DOHH2 (cell line): ENCODE results near the gene OOSP3.

Experiments
- H3F3A ChIP-seq: fragments of 200-600 bp; sonication (generic), shearing (Covaris generic); 2 replicates; pipeline ENCODE4 v1.6.0; 2016; ENCODE audit warnings: antibody characterized with exemption, mild to moderate bottlenecking; ENCODE audit not compliant: control insufficient read depth, insufficient read depth
- H3K27ac ChIP-seq: fragments of 200-600 bp; sonication (generic); 2 replicates; pipeline ENCODE4 v1.5.1; 2014; ENCODE audit warnings: low read depth, mild to moderate bottlenecking, low read length, moderate library complexity
- H3K27me3 ChIP-seq: fragments of 200-600 bp; sonication (generic); 2 replicates; pipeline ENCODE4 v1.6.1; 2014; ENCODE audit warnings: mild to moderate bottlenecking, low read length, mixed read lengths; ENCODE audit not compliant: control insufficient read depth
- H3K36me3 ChIP-seq: fragments of 200-600 bp; sonication (generic); 2 replicates; pipeline ENCODE4 v1.6.1; 2014; ENCODE audit warnings: mild to moderate bottlenecking, low read length, moderate library complexity, mixed read lengths; ENCODE audit not compliant: control insufficient read depth
- H3K4me1 ChIP-seq: fragments of 200-600 bp; sonication (generic); 2 replicates; pipeline ENCODE4 v1.6.1; 2014; ENCODE audit warnings: mild to moderate bottlenecking, low read length, mixed read lengths; ENCODE audit not compliant: control insufficient read depth
- H3K4me2 ChIP-seq: fragments of 200-600 bp; sonication (generic); 2 replicates; pipeline ENCODE4 v1.6.0; 2014; ENCODE audit warnings: mild to moderate bottlenecking, low read length, moderate library complexity
- H3K4me3 ChIP-seq: fragments of 200-600 bp; sonication (generic); 2 replicates; pipeline ENCODE4 v1.5.1; 2014; ENCODE audit warnings: mild to moderate bottlenecking, low read length, mixed read lengths
- H3K79me2 ChIP-seq: fragments of 200-600 bp; sonication (generic); 2 replicates; pipeline ENCODE4 v1.6.1; 2014; ENCODE audit warnings: mild to moderate bottlenecking, low read length, mixed read lengths; ENCODE audit not compliant: control insufficient read depth
- H3K9me2 ChIP-seq: fragments of 200-600 bp; sonication (generic); replicated peaks from 2 replicates; pipeline ENCODE4 v1.6.1; 2014; ENCODE audit warnings: mild to moderate bottlenecking, low read length, mixed read lengths; ENCODE audit not compliant: control insufficient read depth
- H3K9me3 ChIP-seq: fragments of 200-600 bp; sonication (generic); 2 replicates; pipeline ENCODE4 v1.6.1; 2014; ENCODE audit warnings: antibody characterized with exemption, low read length, mixed read lengths; ENCODE audit not compliant: control insufficient read depth, insufficient read depth
- H4K20me1 ChIP-seq: fragments of 200-600 bp; sonication (generic); 2 replicates; pipeline ENCODE4 v1.6.0; 2014; ENCODE audit warnings: low read depth, mild to moderate bottlenecking, antibody characterized with exemption, low read length, moderate library complexity; ENCODE audit not compliant: control insufficient read depth, insufficient read depth
- EZH2phosphoT487 ChIP-seq: fragments of 200-600 bp; sonication (generic); IDR thresholded peaks from 2 replicates; pipeline ENCODE4 v1.6.1; 2017; ENCODE audit warnings: borderline replicate concordance, mild to moderate bottlenecking, antibody characterized with exemption, low read length, moderate library complexity, mixed read lengths
- TF ChIP-seq, protein P1 (sequence below): fragments of 200-600 bp; sonication (generic); IDR thresholded peaks from one replicate; pipeline ENCODE4 v1.5.1; 2014; ENCODE audit warnings: antibody characterized with exemption, mild to moderate bottlenecking, low read depth, low read length; ENCODE audit not compliant: poor library complexity, severe bottlenecking

OOSP3 gene

DNA sequence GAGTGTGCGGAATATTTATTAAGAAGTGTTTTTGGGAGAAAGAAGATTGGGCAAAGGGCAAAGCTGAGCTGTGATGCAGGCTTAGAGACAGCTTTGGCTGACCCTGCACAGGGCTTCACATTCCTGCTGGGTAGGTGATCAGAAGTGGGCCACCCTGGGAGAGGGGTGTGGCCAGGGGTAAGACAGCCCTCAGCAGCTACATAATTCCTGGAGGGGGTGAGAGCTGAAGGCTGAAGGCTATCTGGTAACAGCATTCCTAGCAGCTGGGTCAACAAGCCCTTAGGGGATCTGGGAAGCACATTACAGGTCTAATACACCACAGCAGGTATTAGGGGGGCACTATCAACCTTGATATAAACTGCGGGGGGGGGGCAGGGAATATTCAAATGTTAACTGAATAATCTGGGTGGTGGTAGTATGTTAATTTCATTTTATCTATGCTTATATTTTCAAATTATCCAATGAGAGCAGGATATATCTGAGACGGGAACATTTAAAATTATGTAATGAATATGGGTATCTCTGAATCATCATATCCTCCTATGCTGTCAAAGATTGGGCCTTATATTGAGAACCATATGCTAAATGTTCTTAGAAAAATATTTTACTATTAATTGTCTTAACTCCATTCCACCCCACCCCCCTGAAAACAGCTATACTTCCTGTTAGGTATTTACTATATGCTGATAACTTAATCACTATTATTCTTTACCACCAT, 65.6 kb downstream of the OOSP3 start:
- TF ChIP-seq EZH2phosphoT487, result no peak
- TF ChIP-seq, protein P1, sequence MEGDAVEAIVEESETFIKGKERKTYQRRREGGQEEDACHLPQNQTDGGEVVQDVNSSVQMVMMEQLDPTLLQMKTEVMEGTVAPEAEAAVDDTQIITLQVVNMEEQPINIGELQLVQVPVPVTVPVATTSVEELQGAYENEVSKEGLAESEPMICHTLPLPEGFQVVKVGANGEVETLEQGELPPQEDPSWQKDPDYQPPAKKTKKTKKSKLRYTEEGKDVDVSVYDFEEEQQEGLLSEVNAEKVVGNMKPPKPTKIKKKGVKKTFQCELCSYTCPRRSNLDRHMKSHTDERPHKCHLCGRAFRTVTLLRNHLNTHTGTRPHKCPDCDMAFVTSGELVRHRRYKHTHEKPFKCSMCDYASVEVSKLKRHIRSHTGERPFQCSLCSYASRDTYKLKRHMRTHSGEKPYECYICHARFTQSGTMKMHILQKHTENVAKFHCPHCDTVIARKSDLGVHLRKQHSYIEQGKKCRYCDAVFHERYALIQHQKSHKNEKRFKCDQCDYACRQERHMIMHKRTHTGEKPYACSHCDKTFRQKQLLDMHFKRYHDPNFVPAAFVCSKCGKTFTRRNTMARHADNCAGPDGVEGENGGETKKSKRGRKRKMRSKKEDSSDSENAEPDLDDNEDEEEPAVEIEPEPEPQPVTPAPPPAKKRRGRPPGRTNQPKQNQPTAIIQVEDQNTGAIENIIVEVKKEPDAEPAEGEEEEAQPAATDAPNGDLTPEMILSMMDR, result no peak
- no peaks in the 10 kb centered on the region for H3K4me1 ChIP-seq
- no peaks in the 10 kb centered on the region for H3K79me2 ChIP-seq
- no peak overlapping the region for H3K27ac ChIP-seq
- no peaks in the 10 kb centered on the region for H3K27me3 ChIP-seq
- H3K36me3 ChIP-seq, result no peaks in the 10 kb centered on the region
- H3K9me3 ChIP-seq, result no peaks in the 10 kb centered on the region
- H3F3A ChIP-seq, result no peaks in the 10 kb centered on the region
- H3K4me3 ChIP-seq, result no peak overlapping the region
- H3K4me2 ChIP-seq, result no peak overlapping the region
- H3K9me2 ChIP-seq, result no peaks in the 10 kb centered on the region
- H4K20me1 ChIP-seq, result no peaks in the 10 kb centered on the region

DNA sequence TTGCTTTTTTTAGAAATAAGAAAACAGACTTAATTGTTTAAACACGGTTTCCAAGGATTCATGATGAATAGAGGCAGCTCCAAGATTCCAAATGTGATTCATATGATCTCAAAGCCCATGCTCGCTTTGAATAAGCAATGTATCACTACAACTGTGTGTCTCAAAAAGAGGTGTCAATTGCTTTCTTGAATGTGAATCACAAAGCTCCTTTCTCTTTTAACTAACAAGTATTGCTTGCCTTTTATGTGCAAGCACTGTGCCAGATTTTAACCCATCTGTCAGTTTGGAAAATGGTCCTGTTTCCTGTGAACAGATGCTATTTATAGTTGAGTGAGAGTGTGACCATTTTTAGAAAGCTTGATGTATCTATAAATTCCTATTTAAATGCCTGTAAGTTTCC, 66.1 kb downstream of the OOSP3 start:
- no peaks in the 10 kb centered on the region for H4K20me1 ChIP-seq
- H3F3A ChIP-seq, result no peaks in the 10 kb centered on the region
- no peak overlapping the region for H3K4me3 ChIP-seq
- no peaks in the 10 kb centered on the region for H3K27me3 ChIP-seq
- H3K4me2 ChIP-seq, result no peak overlapping the region
- H3K36me3 ChIP-seq, result no peaks in the 10 kb centered on the region
- H3K9me2 ChIP-seq, result no peaks in the 10 kb centered on the region
- H3K79me2 ChIP-seq, result no peaks in the 10 kb centered on the region
- no peaks in the 10 kb centered on the region for H3K4me1 ChIP-seq
- TF ChIP-seq, protein P1, result no peak
- TF ChIP-seq EZH2phosphoT487, result no peak
- H3K9me3 ChIP-seq, result no peaks in the 10 kb centered on the region
- H3K27ac ChIP-seq, result no peak overlapping the region
